Kidney (tissue), 14 donors: ENCODE results near the gene TIPARP. TPM values are rescaled to one million over a fixed set of nuclear protein-coding genes. Genes with fewer than 3 reads are reported as not detected.

Experiments
- DNase-seq, 5 donors: peaks; one replicate each; pipeline ENCODE4 v3.0.0-alpha.2; 2013 to 2020
- FAIRE-seq: peaks from 2 replicates; lab custom pipeline; 2012; peaks lifted over from hg19 to GRCh38; lab: Jason Lieb, UNC
- H3K27ac ChIP-seq, 2 donors: one replicate each; pipeline ENCODE4 v1.7.0; 2013; ENCODE audit warnings: low read depth in 2 of 2, low read length in 2 of 2, inconsistent platforms in 1 of 2
- H3K27me3 ChIP-seq: one replicate; pipeline ENCODE4 v1.7.1; 2013; ENCODE audit warnings: low read length, inconsistent platforms; ENCODE audit not compliant: control insufficient read depth, insufficient read depth
- H3K36me3 ChIP-seq, 3 donors: one replicate each; pipeline versions ENCODE4 v1.7.0 to v1.7.1; 2013; ENCODE audit warnings: low read length in 3 of 3, control low read depth in 1 of 3, inconsistent platforms in 1 of 3; ENCODE audit not compliant: insufficient read depth in 3 of 3, control insufficient read depth in 2 of 3
- H3K4me1 ChIP-seq, 3 donors: one replicate each; pipeline versions ENCODE4 v1.7.0 to v1.7.1; 2013; ENCODE audit warnings: low read length in 3 of 3, inconsistent platforms in 1 of 3, low read depth in 1 of 3; ENCODE audit not compliant: control insufficient read depth in 2 of 3, insufficient read depth in 2 of 3
- H3K4me3 ChIP-seq, 3 donors: one replicate each; pipeline versions ENCODE4 v1.7.0 to v1.8.1; 2013; ENCODE audit warnings: low read length in 3 of 3, control low read depth in 1 of 3, inconsistent platforms in 1 of 3
- H3K9ac ChIP-seq, 3 donors: one replicate each; pipeline versions ENCODE4 v1.7.0 to v1.7.1; 2013; ENCODE audit warnings: low read length in 3 of 3, control low read depth in 1 of 3, inconsistent platforms in 1 of 3
- H3K9me3 ChIP-seq, 3 donors: one replicate each; pipeline versions ENCODE4 v1.7.0 to v1.7.1; 2013; ENCODE audit warnings: low read length in 3 of 3, control low read depth in 1 of 3, inconsistent platforms in 1 of 3; ENCODE audit not compliant: control insufficient read depth in 2 of 3, insufficient read depth in 1 of 3
- CTCF ChIP-seq: IDR thresholded peaks from 3 replicates; pipeline ENCODE4 v1.5.1; 2012; ENCODE audit warnings: mild to moderate bottlenecking, moderate library complexity, borderline replicate concordance; ENCODE audit not compliant: insufficient read depth; ENCODE audit errors: extremely low read depth
- intact Hi-C: fragments of 100-400 bp; cut with DNase I; formaldehyde crosslinking; loops from one replicate; pipeline ENCODE4 v1.11.1; 2022
- polyA plus RNA-seq: library from polyadenylated mRNA; stranded (reverse); fragments of 350-450 nt; fragmentation: Illumina TruSeq; extraction: RNeasy Lipid Tissue Mini Kit (QIAGEN cat#74804); gene quantifications from one replicate; pipeline ENCODE4 v1.2.3, GENCODE V29; 2014; ENCODE audit warnings: low read depth, low replicate concordance; ENCODE audit not compliant: insufficient read depth
- total RNA-seq: library from RNA; stranded (reverse); fragmentation: NEBNext Ultra II Directional; extraction: Animal tissue kit (Norgen Biotek cat#: 25700); gene quantifications from one replicate; pipeline ENCODE4 v1.2.1, GENCODE V29; 2021
- donor health status: control.
- donor health status: control.
- donor health status: control.
- donor health status: control.
- donor health status: control.
- donor health status: DM: yes; HTN: yes; CAD: no.
- donor health status: Normal renal cell carcinoma (clear cell type).

The TIPARP gene
- total and polyA plus RNA-seq, 2 donors from 2014 or later = 9.5 to 21.8 TPM

GRCh38 chr3:156668073-156668763 lies 6.2 kb upstream of the TIPARP start:
- DNase-seq = no peak
- H3K9me3 ChIP-seq = no peaks in the 10 kb centered on the region
- intact Hi-C loops = no loop called here
- TF ChIP-seq CTCF = no peak
- H3K27me3 ChIP-seq = no peaks in the 10 kb centered on the region
- H3K36me3 ChIP-seq = no peaks in the 10 kb centered on the region
- no peak overlapping the region for H3K9ac ChIP-seq
- H3K27ac ChIP-seq = no peak overlapping the region
- H3K4me3 ChIP-seq = no peak overlapping the region
- H3K4me1 ChIP-seq = peaks cover 0 to 3% (median 0%) of the 10 kb centered on the region in 3 donors
- no peak for FAIRE-seq

DNA sequence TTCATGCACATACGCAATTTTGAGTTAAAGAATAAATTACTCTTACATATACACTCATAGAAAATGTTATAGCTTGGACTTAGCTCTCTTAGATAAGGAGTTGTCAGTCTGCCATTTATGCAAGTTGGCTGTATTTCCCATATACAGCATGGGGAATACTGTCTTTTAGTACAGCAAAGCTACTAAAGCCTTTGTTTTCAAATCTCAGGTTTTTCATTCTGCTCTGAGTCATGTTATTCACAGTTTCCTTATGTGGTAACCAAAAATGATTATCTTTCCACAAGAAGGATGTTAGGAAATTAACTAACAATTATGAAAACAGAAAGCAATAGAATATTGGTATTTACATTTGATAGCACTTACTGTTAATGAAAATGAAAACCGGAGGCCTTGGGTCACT lies 4.3 kb upstream of the TIPARP start:
- no peak for FAIRE-seq

DNA sequence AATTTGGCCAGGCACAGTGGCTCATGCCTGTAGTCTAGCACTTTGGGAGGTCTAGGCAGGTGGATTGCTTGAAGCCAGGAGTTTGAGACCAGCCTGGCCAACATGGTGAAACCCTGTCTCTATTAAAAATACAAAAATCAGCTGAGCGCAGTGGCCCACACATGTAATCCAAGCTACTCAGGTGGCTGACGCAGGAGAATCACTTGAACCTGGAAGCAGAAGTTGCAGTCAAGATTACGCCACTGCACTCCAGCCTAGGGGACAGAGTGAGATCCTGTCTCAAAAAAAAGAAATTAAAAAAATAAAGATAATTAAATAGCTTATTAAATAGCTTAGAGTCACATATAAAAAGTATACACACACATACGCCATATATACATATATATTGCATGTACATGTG lies 3.7 kb upstream of the TIPARP start:
- no peak overlapping the region for H3K4me3 ChIP-seq
- H3K4me1 ChIP-seq = peaks cover 0 to 3% (median 0%) of the 10 kb centered on the region in 3 donors
- no peak for DNase-seq
- TF ChIP-seq CTCF = no peak
- FAIRE-seq = no peak
- no peaks in the 10 kb centered on the region for H3K9me3 ChIP-seq
- H3K27ac ChIP-seq = no peak overlapping the region
- H3K27me3 ChIP-seq = no peaks in the 10 kb centered on the region
- H3K9ac ChIP-seq = no peak overlapping the region
- no peaks in the 10 kb centered on the region for H3K36me3 ChIP-seq
- intact Hi-C loops = loop anchor here (10.0 kb wide), 1 partner anchor 404 kb away; no protein-coding TSS in a partner anchor

More for the DNA sequence above, 4.3 kb upstream of the TIPARP start:
- H3K27ac ChIP-seq = no peak overlapping the region
- no peaks in the 10 kb centered on the region for H3K27me3 ChIP-seq
- H3K9ac ChIP-seq = no peak overlapping the region
- H3K36me3 ChIP-seq = no peaks in the 10 kb centered on the region
- intact Hi-C loops = loop anchor here (10.0 kb wide), 1 partner anchor 405 kb away; no protein-coding TSS in a partner anchor
- H3K4me3 ChIP-seq = no peak overlapping the region
- no peak for TF ChIP-seq CTCF
- no peaks in the 10 kb centered on the region for H3K9me3 ChIP-seq
- DNase-seq = no peak
- H3K4me1 ChIP-seq = peaks cover 0 to 3% (median 0%) of the 10 kb centered on the region in 3 donors
